ENCODE results near the gene CENPU. TPM values are rescaled to one million over a fixed set of nuclear protein-coding genes. Genes with fewer than 3 reads are reported as not detected.

CENPU gene
- total and polyA plus RNA-seq, 2 experiments from 2014 or later: 88.3 to 186 TPM

- no peak overlapping the region for H2AFZ ChIP-seq
- H3K4me2 ChIP-seq: no peak overlapping the region
- ATAC-seq (no peak), DNase-seq (ENCODE audit: low spot score) (no peak)
- TF ChIP-seq REST (IDR thresholded peaks at IDR 0.05; ENCODE audit: unreplicated experiment) (no peak), STAT1 (IDR thresholded peaks at IDR 0.05; ENCODE audit: unreplicated experiment) (no peak), ZNF462 (CRISPR knock-in tag; IDR thresholded peaks at IDR 0.05) (no peak), POLR2AphosphoS5 (IDR thresholded peaks at IDR 0.05; ENCODE audit: low read depth) (no peak), CREB1 (CRISPR knock-in tag; IDR thresholded peaks at IDR 0.05; ENCODE audit: low read depth) (no peak), CTCF (conservative IDR thresholded peaks at IDR 0.05; ENCODE audit: low read depth in 2 of 2) (no peak), ZNF114 (CRISPR knock-in tag; IDR thresholded peaks at IDR 0.05) (no peak), EZH2 (IDR thresholded peaks at IDR 0.05; ENCODE audit: low read depth, unreplicated experiment) (no peak), NANOG (IDR thresholded peaks at IDR 0.05; ENCODE audit: borderline replicate concordance) (no peak), ETS1 (IDR thresholded peaks at IDR 0.05) (no peak)
- no peak overlapping the region for H3K4me3 ChIP-seq
- H3K9me2 ChIP-seq (ENCODE audit: insufficient read depth): no peaks in the 10 kb centered on the region
- no peaks in the 10 kb centered on the region for H3K27me3 ChIP-seq (ENCODE audit: insufficient read depth)
- Mint-ChIP-seq H3K27me3 (ENCODE audit: insufficient read depth, low read depth, poor library complexity) (peaks cover 4% of the 10 kb centered on the region), H3K36me3 (ENCODE audit: low read depth) (peaks cover 27% of the 10 kb centered on the region; the same call in 2 of the 3 replicates), H3K4me3 (no peak overlapping the region), H3K27ac (no peak overlapping the region), H3K4me1 (no peaks in the 10 kb centered on the region; the same call in 2 of the 3 replicates), H3K9me3 (no peaks in the 10 kb centered on the region)
- 0 out of 2 replicates have a peak, but pooled peaks cover 3% of the 10 kb centered on the region for H3F3A ChIP-seq (replicated peaks; ENCODE audit: low read depth)
- no peaks in the 10 kb centered on the region for H4K20me1 ChIP-seq (replicated peaks; ENCODE audit: insufficient read depth)
- no peaks in the 10 kb centered on the region for H3K79me2 ChIP-seq (replicated peaks; ENCODE audit: insufficient read depth)
- H3K36me3 ChIP-seq (ENCODE audit: insufficient read depth): no peaks in the 10 kb centered on the region
- no peaks in the 10 kb centered on the region for H3K4me1 ChIP-seq (ENCODE audit: insufficient read depth)
- no peak overlapping the region for H3K27ac ChIP-seq (ENCODE audit: low read depth)
Observed at GRCh38 chr4:184672741-184673140, 61.2 kb downstream of the CENPU start.

Data from GM23338 (cell line).